IMR-90 (cell line): Measurements from ENCODE around the gene SOX8. TPM values are rescaled to one million over a fixed set of nuclear protein-coding genes. Genes with fewer than 3 reads are reported as not detected.

Experiments used
- ATAC-seq: fragments of 200-7000 bp; cut with Tn5 transposase; 2 replicates; pipeline ENCODE4 v1.9.1; 2020; ENCODE audit warnings: low read depth, mild to moderate bottlenecking, moderate library complexity
- BruUV-seq: library from RNA; stranded (reverse); fragments of 400-500 nt; replicated peaks from 2 replicates; lab custom pipeline; 2021; lab: Mats Ljungman, UMichigan
- CTCF ChIA-PET: fragments of 300-600 bp; formaldehyde crosslinking; extraction: SDS; loops from one replicate; lab custom pipeline; 2021; ENCODE audit warnings: antibody characterized with exemption; lab: Yijun Ruan, JAX
- POLR2A ChIA-PET: fragments of 300-600 bp; sonication (Branson Sonifier 250); formaldehyde crosslinking; loops from one replicate; lab custom pipeline; 2022; ENCODE audit warnings: antibody characterized with exemption; ENCODE audit not compliant: unreplicated experiment; lab: Charles Lee
- DNase-seq: peaks from one replicate; pipeline ENCODE4 v3.0.0; 2013
- H2AFZ ChIP-seq: replicated peaks from 2 replicates; pipeline ENCODE3; 2013; ENCODE audit warnings: low read length, mild to moderate bottlenecking; ENCODE audit not compliant: poor library complexity
- H2AK5ac ChIP-seq: 2 replicates; pipeline ENCODE4 v1.6.1; 2013; ENCODE audit warnings: low read depth, low read length, inconsistent platforms
- H2AK9ac ChIP-seq: replicated peaks from 2 replicates; pipeline ENCODE3; 2013; ENCODE audit warnings: mild to moderate bottlenecking, low read depth, low read length, moderate library complexity; ENCODE audit not compliant: poor library complexity
- H2BK120ac ChIP-seq: 2 replicates; pipeline ENCODE4 v1.6.1; 2013; ENCODE audit warnings: low read depth, low read length, inconsistent platforms
- H2BK15ac ChIP-seq: 3 replicates; pipeline ENCODE4 v1.6.1; 2013; ENCODE audit warnings: low read depth, low read length, inconsistent platforms
- H2BK20ac ChIP-seq: 2 replicates; pipeline ENCODE4 v1.6.1; 2013; ENCODE audit warnings: low read depth, mild to moderate bottlenecking, inconsistent platforms, low read length, moderate library complexity
- H2BK5ac ChIP-seq: 2 replicates; pipeline ENCODE4 v1.6.1; 2013; ENCODE audit warnings: mild to moderate bottlenecking, low read depth, low read length, inconsistent platforms; ENCODE audit not compliant: poor library complexity, severe bottlenecking
- H3K14ac ChIP-seq: replicated peaks from 2 replicates; pipeline ENCODE4 v1.6.1; 2013; ENCODE audit warnings: low read depth, low read length, inconsistent platforms
- H3K18ac ChIP-seq: 2 replicates; pipeline ENCODE4 v1.6.1; 2013; ENCODE audit warnings: low read depth, low read length, control low read depth
- H3K23ac ChIP-seq: 2 replicates; pipeline ENCODE4 v1.6.1; 2013; ENCODE audit warnings: low read depth, low read length, inconsistent platforms
- H3K27ac ChIP-seq: 2 replicates; pipeline ENCODE4 v1.5.1; 2013; ENCODE audit warnings: mild to moderate bottlenecking, control low read depth, low read length; ENCODE audit not compliant: insufficient read depth
- H3K27me3 ChIP-seq: 2 replicates; pipeline ENCODE4 v1.6.1; 2013; ENCODE audit warnings: low read length; ENCODE audit not compliant: control insufficient read depth, insufficient read depth
- H3K36me3 ChIP-seq: 2 replicates; pipeline ENCODE4 v1.6.1; 2013; ENCODE audit warnings: low read length, mixed read lengths; ENCODE audit not compliant: control insufficient read depth, insufficient read depth
- H3K4ac ChIP-seq: 2 replicates; pipeline ENCODE4 v1.6.1; 2013; ENCODE audit warnings: low read depth, low read length, inconsistent platforms
- H3K4me1 ChIP-seq: 2 replicates; pipeline ENCODE4 v1.6.1; 2013; ENCODE audit warnings: low read length, mixed read lengths; ENCODE audit not compliant: control insufficient read depth, insufficient read depth
- H3K4me2 ChIP-seq: 2 replicates; pipeline ENCODE4 v1.6.1; 2013; ENCODE audit warnings: low read depth, mild to moderate bottlenecking, control low read depth, low read length, moderate library complexity
- H3K4me3 ChIP-seq: 2 replicates; pipeline ENCODE4 v1.5.1; 2013; ENCODE audit warnings: low read depth, mild to moderate bottlenecking, control low read depth, low read length, moderate library complexity; ENCODE audit not compliant: insufficient read depth
- H3K56ac ChIP-seq: 2 replicates; pipeline ENCODE4 v1.6.1; 2013; ENCODE audit warnings: low read length, inconsistent platforms; ENCODE audit not compliant: insufficient read depth; ENCODE audit errors: extremely low read depth
- H3K79me1 ChIP-seq, 2 experiments: 2 replicates each; pipeline ENCODE4 v1.6.1; 2013; ENCODE audit warnings: low read length in 2 of 2, inconsistent platforms in 1 of 2, low read depth in 1 of 2
- H3K9ac ChIP-seq: 2 replicates; pipeline ENCODE4 v1.6.1; 2013; ENCODE audit warnings: low read depth, low read length, control low read depth
- H3K9me1 ChIP-seq: 2 replicates; pipeline ENCODE4 v1.6.1; 2013; ENCODE audit warnings: low read length, inconsistent platforms; ENCODE audit not compliant: insufficient read depth
- H3K9me3 ChIP-seq: 2 replicates; pipeline ENCODE4 v1.6.1; 2013; ENCODE audit warnings: low read length; ENCODE audit not compliant: control insufficient read depth, insufficient read depth
- H4K20me1 ChIP-seq: 2 replicates; pipeline ENCODE4 v1.6.1; 2013; ENCODE audit warnings: low read length, inconsistent platforms; ENCODE audit not compliant: insufficient read depth
- H4K5ac ChIP-seq: 2 replicates; pipeline ENCODE4 v1.6.1; 2013; ENCODE audit warnings: mild to moderate bottlenecking, low read depth, low read length, control low read depth
- H4K8ac ChIP-seq, 2 experiments: 2 replicates each; pipeline ENCODE4 v1.6.1; 2013; ENCODE audit warnings: low read depth in 2 of 2, low read length in 2 of 2, control low read depth in 1 of 2, inconsistent platforms in 1 of 2
- H4K91ac ChIP-seq: 2 replicates; pipeline ENCODE4 v1.6.1; 2013; ENCODE audit warnings: low read depth, low read length, inconsistent platforms; ENCODE audit not compliant: insufficient read depth
- BHLHE40 ChIP-seq: fragments of 150-350 bp; IDR thresholded peaks from 2 replicates; pipeline ENCODE4 v1.6.1; 2016; ENCODE audit warnings: mild to moderate bottlenecking, low read depth, low read length
- CEBPB ChIP-seq: IDR thresholded peaks from 2 replicates; pipeline ENCODE4 v1.6.1; 2012; ENCODE audit warnings: low read depth, low read length, improper control_type of control experiment
- CHD1 ChIP-seq: IDR thresholded peaks from 2 replicates; pipeline ENCODE4 v1.6.1; 2012; ENCODE audit warnings: low read depth, low read length, improper control_type of control experiment
- FOS ChIP-seq: fragments of 150-350 bp; IDR thresholded peaks from 2 replicates; pipeline ENCODE4 v1.6.1; 2016; ENCODE audit warnings: low read depth, low read length
- MAFK ChIP-seq: IDR thresholded peaks from 2 replicates; pipeline ENCODE4 v1.6.1; 2012; ENCODE audit warnings: low read depth, low read length, improper control_type of control experiment
- MAZ ChIP-seq: IDR thresholded peaks from 2 replicates; pipeline ENCODE4 v1.6.1; 2012; ENCODE audit warnings: low read depth, mild to moderate bottlenecking, low read length, improper control_type of control experiment, moderate library complexity, borderline replicate concordance
- MXI1 ChIP-seq: IDR thresholded peaks from 2 replicates; pipeline ENCODE4 v1.6.1; 2012; ENCODE audit warnings: low read depth, mild to moderate bottlenecking, low read length, moderate library complexity, borderline replicate concordance
- NFE2L2 ChIP-seq: fragments of 150-350 bp; IDR thresholded peaks from 2 replicates; pipeline ENCODE4 v1.6.1; 2016; ENCODE audit warnings: low read depth, mild to moderate bottlenecking, low read length
- POLR2A ChIP-seq: IDR thresholded peaks from 2 replicates; pipeline ENCODE4 v1.6.1; 2012; ENCODE audit warnings: mild to moderate bottlenecking, low read depth, low read length
- RAD21 ChIP-seq: IDR thresholded peaks from 2 replicates; pipeline ENCODE4 v1.6.1; 2012; ENCODE audit warnings: low read length, improper control_type of control experiment
- RCOR1 ChIP-seq: IDR thresholded peaks from 2 replicates; pipeline ENCODE4 v1.6.1; 2012; ENCODE audit warnings: mild to moderate bottlenecking, low read length, improper control_type of control experiment; ENCODE audit not compliant: insufficient replicate concordance
- RFX5 ChIP-seq: IDR thresholded peaks from 2 replicates; pipeline ENCODE4 v1.8.0; 2012; ENCODE audit warnings: low read depth, mild to moderate bottlenecking, low read length, moderate library complexity
- SMC3 ChIP-seq: fragments of 150-350 bp; IDR thresholded peaks from 2 replicates; pipeline ENCODE4 v1.6.1; 2016; ENCODE audit warnings: low read depth, mild to moderate bottlenecking, antibody characterized with exemption, low read length, moderate library complexity
- WGBS, 2 experiments: methylation state at CpG; one replicate each; pipeline versions ENCODE4 v1.1.5 to v1.1.7; 2013; ENCODE audit warnings: missing lambda C conversion rate in 2 of 2; ENCODE audit not compliant: insufficient read length in 1 of 2; ENCODE audit errors: extremely low coverage in 2 of 2; 5-methylcytosine and 5-hydroxymethylcytosine counted together
- dilution Hi-C: fragments of 300-500 bp; cut with HindIII; formaldehyde crosslinking; loops from one replicate; pipeline ENCODE4 v1.14.3; 2018; ENCODE audit warnings: low sequenced_read_pairs; ENCODE audit not compliant: unreplicated experiment
- in situ Hi-C: fragments of 300-500 bp; cut with MboI; formaldehyde crosslinking; loops from 3 replicates; pipeline ENCODE4 v1.14.3; 2019; ENCODE audit warnings: low sequenced_read_pairs, inconsistent platforms, mixed read lengths
- intact Hi-C: fragments of 100-400 bp; cut with micrococcal nuclease; formaldehyde crosslinking; loops from 2 replicates; pipeline ENCODE4 v1.10.0; 2022
- polyA plus RNA-seq, 3 experiments: library from polyadenylated mRNA; depleted of rRNA; stranded (reverse); fragments of >200 nt; gene quantifications; 2 replicates each; pipeline ENCODE4 v1.2.3, GENCODE V29; 2012; ENCODE audit warnings: low replicate concordance in 1 of 3
- total RNA-seq: library from RNA; depleted of rRNA; stranded (reverse); fragments of >200 nt; gene quantifications from 2 replicates; pipeline ENCODE4 v1.2.3, GENCODE V29; 2012
- TF ChIP-seq, protein P1 (sequence below): fragments of 150-350 bp; IDR thresholded peaks from 2 replicates; pipeline ENCODE4 v1.6.1; 2017; ENCODE audit warnings: mild to moderate bottlenecking, antibody characterized with exemption, low read length, low read depth
- TF ChIP-seq, protein P2 (sequence below): conservative IDR thresholded peaks from 2 replicates; pipeline ENCODE4 v1.5.1; 2012; ENCODE audit warnings: mild to moderate bottlenecking, low read depth, low read length, improper control_type of control experiment
- TF ChIP-seq, protein P3 (sequence below): fragments of 150-350 bp; IDR thresholded peaks from 2 replicates; pipeline ENCODE4 v1.6.1; 2016; ENCODE audit warnings: low read depth, mild to moderate bottlenecking, low read length, moderate library complexity, borderline replicate concordance

The SOX8 gene
- total and polyA plus RNA-seq, 2 of the 4 experiments (the other 2 are of a cell fraction), result under 0.01 to 0.26 TPM

- BruUV-seq, result no TSS peak
- Histone ChIP-seq H3K4me3 (no peak overlapping the region), H4K8ac (no peak overlapping the region), H3K27me3 (peaks cover 37% of the 10 kb centered on the region), H3K4me2 (no peak overlapping the region), H2BK15ac (no peak overlapping the region), H3K4me1 (no peaks in the 10 kb centered on the region), H3K18ac (no peak overlapping the region), H3K4ac (no peak overlapping the region), H4K5ac (no peak overlapping the region), H3K9me1 (no peaks in the 10 kb centered on the region), H3K9me3 (no peaks in the 10 kb centered on the region), H3K9ac (no peak overlapping the region), H2BK20ac (no peak overlapping the region), H4K91ac (no peak overlapping the region), H3K36me3 (no peaks in the 10 kb centered on the region), H4K20me1 (peaks cover 2% of the 10 kb centered on the region), H3K56ac (no peak overlapping the region), H2AK5ac (no peak overlapping the region), H3K79me1 (no peaks in the 10 kb centered on the region), H3K14ac (no peak overlapping the region), H3K27ac (no peak overlapping the region), H3K23ac (no peak overlapping the region), H2AK9ac (peak overlapping the region; percentile 39), H2AFZ (no peak overlapping the region), H2BK5ac (no peak overlapping the region), H2BK120ac (no peak overlapping the region)
- dilution Hi-C loops (no loop called here), intact Hi-C loops (no loop called here), in situ Hi-C loops (no loop called here)
- ATAC-seq, result no peak
- POLR2A ChIA-PET, result no interaction called here
- no peak for TF ChIP-seq CHD1
- TF ChIP-seq RFX5, result no peak
- TF ChIP-seq BHLHE40, result no peak
- no peak for TF ChIP-seq MAZ
- TF ChIP-seq SMC3, result no peak
- no peak for TF ChIP-seq MAFK
- TF ChIP-seq, protein P1, sequence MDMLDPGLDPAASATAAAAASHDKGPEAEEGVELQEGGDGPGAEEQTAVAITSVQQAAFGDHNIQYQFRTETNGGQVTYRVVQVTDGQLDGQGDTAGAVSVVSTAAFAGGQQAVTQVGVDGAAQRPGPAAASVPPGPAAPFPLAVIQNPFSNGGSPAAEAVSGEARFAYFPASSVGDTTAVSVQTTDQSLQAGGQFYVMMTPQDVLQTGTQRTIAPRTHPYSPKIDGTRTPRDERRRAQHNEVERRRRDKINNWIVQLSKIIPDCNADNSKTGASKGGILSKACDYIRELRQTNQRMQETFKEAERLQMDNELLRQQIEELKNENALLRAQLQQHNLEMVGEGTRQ, result no peak
- no peak for TF ChIP-seq RCOR1
- no peak for TF ChIP-seq RAD21
- no peak for TF ChIP-seq POLR2A
- TF ChIP-seq, protein P2, sequence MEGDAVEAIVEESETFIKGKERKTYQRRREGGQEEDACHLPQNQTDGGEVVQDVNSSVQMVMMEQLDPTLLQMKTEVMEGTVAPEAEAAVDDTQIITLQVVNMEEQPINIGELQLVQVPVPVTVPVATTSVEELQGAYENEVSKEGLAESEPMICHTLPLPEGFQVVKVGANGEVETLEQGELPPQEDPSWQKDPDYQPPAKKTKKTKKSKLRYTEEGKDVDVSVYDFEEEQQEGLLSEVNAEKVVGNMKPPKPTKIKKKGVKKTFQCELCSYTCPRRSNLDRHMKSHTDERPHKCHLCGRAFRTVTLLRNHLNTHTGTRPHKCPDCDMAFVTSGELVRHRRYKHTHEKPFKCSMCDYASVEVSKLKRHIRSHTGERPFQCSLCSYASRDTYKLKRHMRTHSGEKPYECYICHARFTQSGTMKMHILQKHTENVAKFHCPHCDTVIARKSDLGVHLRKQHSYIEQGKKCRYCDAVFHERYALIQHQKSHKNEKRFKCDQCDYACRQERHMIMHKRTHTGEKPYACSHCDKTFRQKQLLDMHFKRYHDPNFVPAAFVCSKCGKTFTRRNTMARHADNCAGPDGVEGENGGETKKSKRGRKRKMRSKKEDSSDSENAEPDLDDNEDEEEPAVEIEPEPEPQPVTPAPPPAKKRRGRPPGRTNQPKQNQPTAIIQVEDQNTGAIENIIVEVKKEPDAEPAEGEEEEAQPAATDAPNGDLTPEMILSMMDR, result no peak
- TF ChIP-seq CEBPB, result no peak
- no peak for TF ChIP-seq MXI1
- TF ChIP-seq, protein P3, sequence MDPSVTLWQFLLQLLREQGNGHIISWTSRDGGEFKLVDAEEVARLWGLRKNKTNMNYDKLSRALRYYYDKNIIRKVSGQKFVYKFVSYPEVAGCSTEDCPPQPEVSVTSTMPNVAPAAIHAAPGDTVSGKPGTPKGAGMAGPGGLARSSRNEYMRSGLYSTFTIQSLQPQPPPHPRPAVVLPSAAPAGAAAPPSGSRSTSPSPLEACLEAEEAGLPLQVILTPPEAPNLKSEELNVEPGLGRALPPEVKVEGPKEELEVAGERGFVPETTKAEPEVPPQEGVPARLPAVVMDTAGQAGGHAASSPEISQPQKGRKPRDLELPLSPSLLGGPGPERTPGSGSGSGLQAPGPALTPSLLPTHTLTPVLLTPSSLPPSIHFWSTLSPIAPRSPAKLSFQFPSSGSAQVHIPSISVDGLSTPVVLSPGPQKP, result no peak
- TF ChIP-seq FOS, result no peak
- no peak for TF ChIP-seq NFE2L2
- CTCF ChIA-PET, result no interaction called here
- WGBS, 2 experiments, result 70% methylated on average over 11 of the region's 35 CpGs; no CpG with 5 or more reads in 1 of the 2 experiments
- no peak for DNase-seq
These were observed 44.6 kb downstream of the SOX8 start for GRCh38 chr16:1026057-1026783.
